HG02623 (cell line): ENCODE results near the gene SKI.
"Not testable (repeated sequence)": the region's sequence is repeated elsewhere in the genome, so short reads cannot be mapped to it uniquely, and the experiment has no call there.

Experiments used
- ATAC-seq: cut with Tn5 transposase; IDR thresholded peaks from one replicate; pipeline ENCODE4 v1.9.1; 2021; ENCODE audit warnings: moderate library complexity; ENCODE audit not compliant: unreplicated experiment

SKI gene

DNA sequence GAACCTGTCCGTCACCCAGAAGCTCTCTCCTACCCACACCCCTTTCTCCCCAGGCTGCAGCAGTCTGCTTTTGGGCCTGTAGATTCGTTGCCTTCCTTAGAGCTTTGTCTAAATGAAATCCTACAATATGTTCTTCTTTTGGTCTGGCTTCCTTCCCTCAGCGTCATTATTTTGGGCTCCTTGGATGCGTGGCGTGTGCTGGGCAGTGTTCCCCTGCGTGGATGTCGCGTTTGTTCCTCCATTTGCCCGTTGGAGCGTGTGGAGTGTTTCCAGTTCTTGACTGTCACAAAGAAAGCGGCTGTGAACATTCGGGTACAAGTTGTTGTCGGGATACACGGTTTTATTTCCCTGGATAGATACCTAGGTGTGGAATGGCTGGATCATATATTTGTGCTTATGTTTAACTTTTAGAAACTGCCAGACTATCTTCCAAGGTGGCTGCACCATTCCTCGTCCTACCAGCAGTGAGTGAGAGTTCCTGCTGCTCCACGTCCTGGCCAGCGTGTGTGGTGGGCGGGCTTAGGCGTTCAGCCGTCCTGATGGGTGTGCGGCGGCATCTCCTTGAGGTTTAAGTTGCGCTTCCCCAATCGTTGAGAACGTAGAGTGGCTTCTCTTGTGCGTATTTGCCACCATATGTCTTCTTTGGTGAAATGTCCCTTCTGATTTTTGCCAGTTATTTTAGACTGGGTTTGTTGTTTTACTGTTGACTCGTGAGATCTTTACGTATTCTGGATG lies 31.7 kb downstream of the SKI start:
- ATAC-seq: no peak

DNA sequence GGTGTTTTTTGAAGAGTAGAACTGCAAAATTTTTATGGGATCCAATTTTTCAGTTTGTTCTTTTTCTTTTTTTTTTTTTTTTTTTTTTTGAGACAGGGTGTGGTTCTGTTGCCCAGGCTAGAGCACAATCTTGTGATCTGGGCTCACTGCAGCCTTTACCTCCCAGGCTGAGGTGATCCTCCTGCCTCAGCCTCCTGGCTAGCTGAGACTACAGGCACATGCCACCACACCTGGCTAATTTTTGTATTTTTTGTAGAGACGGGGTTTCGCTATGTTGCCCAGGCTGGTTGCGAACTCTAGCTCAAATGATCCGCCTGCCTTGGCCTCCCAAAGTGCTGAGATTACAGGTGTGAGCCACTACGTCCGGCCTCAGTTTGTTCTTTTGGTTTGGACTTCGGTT lies 32.4 kb downstream of the SKI start:
- ATAC-seq: not testable (repeated sequence)

DNA sequence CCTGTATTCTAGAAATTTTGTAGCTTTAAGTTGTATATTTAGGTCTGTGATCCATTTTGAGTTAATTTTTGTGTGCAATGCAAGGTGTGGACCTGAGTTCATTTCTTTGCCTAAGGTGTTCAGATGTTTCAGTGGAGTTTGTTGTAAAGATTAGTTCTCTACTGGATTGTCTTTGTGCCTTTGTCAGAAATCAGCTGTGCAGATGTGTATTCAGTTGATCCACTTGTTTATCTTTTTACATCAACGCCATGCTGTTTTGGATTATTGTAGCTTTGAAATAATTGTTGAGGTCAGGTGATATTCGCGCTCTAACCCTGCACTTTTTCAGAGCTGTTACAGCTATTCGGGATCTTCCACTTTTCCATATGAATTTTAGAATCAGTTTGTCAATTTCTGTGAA lies 32.8 kb downstream of the SKI start:
- no peak for ATAC-seq

DNA sequence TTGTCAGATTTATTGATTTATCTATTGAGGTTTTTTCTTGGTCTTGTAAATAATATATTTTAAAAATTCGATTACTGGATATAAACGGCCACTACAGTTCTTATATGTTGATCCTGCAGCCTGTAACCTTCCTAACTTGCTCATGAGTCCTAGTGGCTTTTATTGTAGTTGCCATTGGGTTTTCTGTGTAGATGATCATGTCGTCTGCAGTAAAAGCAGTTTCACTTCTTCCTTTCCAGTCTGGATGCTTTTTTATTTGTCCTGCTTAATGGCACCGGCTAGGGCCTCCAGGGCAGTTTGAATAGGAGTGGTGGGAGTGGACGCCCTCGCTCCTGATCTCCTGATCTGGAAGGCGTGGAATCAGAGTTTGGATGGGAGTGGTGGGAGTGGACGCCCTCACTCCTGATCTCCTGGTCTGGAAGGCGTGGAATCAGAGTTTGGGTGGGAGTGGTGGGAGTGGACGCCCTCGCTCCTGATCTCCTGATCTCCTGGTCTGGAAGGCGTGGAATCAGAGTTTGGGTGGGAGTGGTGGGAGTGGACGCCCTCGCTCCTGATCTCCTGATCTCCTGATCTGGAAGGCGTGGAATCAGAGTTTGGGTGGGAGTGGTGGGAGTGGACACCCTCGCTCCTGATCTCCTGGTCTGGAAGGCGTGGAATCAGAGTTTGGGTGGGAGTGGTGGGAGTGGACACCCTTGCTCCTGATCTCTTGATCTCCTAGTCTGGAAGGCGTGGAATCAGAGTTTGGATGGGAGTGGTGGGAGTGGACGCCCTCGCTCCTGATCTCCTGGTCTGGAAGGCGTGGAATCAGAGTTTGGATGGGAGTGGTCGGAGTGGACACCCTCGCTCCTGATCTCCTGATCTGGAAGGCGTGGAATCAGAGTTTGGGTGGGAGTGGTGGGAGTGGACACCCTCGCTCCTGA lies 33.6 kb downstream of the SKI start:
- ATAC-seq: not testable (repeated sequence)

DNA sequence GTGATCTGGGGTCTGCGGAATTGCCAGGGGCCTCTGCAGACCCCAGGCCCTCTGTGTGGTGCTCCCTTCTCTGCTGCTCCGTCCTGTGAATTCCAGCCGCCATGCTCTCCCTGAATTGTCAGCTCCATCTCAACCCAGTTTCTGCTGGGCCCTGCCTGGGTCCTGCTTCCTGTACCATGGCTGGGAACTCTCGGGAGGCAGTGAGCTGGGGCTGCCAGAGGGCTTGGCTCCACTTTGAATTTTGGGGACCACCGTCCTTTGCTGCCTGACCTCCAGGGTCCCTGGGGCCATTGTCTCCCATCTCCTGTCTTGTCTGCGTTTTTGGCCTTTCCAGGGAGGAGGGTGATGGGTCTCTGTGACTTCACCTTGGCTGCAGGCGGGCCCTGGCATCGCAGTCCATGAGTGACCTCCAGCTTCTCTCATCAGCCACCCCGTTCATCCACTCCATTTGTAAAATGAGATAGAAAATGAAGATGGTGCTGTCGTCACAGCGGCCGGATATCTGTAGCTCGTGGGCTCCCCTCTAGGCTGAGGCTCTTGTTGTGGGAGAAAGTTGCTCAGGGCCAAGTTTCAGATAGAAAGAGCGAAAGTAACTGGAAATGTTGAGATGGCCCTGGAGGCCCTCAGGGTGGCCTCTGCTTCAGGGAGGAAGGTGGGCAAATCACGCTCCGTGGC lies 38.3 kb downstream of the SKI start:
- ATAC-seq: no peak

DNA sequence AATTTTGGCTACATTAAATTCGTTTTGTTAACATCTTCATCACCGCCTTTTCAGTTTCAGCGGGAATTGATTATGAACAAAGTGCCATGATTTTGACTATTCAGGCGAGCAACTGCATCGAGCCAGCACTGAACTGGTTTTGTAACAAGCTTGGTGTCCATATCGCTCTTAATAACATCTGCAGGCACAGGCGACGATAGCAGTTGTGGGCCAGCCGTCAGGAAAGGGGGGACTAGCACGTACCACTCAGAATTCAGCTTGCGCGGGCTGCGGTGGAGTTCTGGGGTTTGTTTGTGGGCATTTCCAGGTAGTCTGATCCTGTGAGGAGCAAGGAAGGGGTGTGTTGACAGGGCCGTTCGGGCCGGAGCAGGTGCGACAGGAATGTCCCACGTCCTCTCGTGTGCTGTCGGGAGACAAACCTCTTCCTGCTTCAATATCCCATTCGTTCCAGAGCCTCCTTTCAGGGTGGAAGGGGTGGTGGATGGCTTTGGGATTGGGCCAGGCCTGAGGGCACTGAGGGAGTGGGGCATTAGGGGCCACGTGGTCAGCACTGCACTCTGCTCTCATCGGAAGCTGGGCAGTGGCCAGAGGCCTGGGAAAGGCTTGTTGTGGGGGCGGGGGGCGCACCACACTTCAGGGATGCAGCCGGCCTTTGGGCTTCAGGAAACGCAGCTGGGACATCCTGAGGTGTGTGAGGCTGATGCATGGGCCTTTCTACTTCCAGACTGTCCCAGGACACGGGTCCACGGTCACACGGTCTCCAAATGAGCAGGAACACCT lies 39.1 kb downstream of the SKI start:
- no peak for ATAC-seq

DNA sequence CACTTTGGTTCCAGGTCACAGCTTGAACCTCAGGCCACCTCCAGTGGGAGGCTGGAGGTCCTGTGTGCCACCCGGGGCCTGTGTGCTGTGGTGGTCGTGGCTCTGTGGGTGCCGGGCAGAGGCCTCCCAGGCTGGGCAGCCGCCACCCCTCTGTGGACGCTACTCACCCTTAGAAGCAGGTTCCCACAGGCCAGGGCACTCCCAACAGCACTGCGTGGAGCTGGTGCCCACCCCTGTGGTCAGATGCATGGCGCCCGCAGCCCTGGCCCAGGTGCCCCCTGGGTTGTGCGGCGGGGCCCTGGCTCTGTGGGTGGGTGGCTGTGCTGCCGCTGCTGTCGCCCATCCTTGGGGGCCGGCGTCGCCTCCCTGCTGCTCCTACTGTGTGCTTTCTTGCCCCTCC lies 39.7 kb downstream of the SKI start:
- ATAC-seq: no peak

DNA sequence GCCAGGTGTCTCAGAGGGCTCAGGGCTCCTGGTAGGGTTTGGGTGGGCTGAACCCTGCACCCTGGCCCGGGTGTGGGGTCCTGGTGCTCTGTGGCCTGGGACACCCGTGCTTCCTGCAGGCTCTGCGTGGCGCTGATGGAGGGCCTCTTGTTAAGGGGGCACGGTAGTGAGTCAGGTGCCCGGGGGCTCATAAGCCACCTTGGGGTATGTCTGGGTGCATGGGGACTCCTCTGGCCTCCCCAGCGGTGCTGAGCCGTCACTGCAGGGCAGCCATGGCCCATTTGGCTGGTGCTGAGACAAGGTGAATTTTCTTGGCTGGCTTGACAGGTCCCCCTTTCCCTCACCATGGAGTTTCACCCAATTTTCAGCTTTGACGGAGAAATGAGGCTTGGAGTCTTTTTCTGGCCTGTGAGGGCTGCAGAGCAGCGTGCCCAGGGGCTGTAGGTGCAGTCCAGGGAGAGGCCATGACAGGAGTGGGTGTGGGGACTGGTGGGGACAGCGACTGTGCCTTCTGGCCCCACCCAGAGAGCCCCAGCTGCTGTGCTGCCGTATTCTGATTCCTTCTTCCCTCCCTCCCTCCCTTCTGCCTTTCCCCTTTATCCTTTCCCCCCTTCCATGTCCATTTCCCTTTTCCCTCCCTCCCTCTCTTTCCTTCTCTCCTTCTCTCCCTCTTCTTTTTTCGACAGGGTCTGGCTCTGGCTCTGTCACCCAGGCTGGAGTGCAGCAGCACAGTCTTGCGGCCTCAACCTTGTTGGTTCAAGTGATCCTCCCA lies 40.4 kb downstream of the SKI start:
- ATAC-seq: no peak

DNA sequence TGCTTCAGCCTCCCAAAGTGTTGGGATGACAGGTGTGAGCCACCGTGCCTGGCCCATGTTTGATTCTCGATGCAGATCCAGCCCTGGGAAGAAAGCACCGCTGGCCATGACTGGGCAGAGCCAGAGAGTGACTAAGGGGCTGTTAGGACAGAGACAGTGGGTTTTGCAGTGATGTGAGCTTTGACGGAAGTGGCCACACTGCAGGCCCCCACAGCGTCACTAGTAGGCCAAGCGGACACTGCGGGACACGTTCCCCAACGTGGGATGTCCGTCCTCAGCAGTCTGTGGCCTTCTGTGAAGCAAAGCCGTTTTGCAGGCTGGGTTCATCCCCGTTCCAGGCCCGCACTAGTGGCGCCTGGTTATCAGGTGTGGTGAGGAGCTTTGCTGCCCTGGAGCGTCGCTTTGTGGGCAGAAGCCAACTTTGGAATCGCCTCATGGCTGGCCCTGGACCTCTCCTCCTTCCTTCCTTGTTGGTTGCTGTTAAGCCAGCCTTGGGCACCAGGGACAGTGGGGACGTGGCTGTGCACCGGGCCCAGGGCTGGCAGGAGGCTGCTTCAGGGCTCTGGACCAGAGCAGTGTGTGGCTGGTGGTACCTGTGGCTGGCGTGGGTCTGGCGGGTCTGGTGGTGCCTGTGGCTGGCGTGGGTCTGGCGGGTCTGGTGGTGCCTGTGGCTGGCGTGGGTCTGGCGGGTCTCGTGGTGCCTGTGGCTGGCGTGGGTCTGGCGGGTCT lies 41.2 kb downstream of the SKI start:
- ATAC-seq: no peak

DNA sequence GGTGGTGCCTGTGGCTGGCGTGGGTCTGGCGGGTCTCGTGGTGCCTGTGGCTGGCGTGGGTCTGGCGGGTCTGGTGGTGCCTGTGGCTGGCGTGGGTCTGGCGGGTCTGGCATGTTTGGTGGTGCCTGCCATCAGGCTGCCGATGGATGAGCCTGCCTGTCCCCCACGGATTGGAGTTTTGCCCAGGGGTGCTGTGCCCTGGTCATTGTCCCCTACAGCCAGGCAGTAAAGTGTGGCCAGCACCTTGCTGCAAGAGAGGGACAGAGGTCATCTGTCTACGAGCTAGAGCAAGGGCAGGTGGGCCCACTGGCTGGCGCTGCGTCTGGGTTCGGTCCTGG lies 41.8 kb downstream of the SKI start:
- no peak for ATAC-seq

DNA sequence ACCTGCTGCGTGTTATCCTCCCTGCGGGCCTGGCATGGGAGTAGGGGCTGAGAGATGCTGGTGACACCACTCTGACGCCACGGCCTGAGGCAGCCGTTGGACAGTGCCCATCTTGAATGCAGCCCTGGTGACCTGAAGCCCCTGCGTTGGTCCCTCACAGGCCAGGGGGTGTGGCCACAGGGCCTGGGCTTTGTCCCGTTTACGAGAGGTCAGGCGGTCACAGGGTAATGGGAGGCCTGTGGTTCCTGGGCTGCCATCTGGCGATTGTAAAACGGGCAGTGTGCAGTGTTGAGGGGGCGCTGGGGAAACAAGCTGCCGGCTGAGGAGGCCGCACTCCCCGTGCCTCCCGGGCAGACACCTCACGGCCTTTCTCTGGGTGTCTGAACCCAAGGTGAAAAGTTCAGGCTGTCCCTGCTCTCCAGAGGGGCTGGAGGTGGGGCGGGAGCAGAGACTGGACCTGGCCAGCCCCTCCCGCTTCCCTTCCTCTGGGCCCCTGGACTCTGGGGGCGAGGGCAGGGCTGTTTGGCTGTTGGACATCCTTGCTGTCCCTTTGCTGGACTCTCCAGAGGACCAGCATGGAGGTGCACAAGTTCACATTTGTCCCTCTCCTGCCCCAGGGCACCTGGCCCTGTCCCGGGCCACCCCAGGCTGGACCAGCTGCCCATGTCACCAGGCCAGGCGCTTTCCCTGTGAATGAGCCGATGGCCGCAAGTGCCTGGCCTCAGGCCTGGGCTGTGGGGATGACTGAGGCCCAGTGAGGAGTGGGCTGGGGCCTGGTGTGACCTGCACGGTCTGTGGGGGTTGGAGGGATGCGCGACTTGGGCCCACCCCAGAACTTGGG lies 42.4 kb downstream of the SKI start:
- no peak for ATAC-seq

DNA sequence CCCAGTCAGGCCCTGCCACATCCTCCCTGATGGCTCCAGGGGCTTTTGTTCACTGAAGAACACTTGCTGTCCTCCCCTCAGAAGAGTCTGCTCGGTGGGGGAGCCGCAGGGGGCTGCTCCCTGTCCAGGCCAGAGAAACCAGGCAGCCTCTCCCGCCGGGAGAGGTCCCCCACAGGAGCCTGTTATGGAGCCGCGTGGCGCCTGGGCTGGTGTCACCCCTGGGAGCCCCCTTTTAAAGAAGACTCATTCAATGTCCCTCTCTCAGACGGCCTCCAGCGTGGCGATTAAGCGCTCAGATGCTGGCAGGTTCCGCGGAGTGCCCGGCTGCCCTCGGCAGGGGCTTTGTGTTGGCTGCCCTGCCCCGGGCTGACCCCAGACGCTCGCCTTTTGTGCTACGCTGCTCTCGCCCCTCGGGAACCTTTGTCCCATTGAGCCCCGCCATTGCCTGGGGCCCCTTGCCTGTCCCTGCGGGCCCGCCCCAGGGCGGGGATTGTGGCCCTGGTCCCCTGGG lies 43.1 kb downstream of the SKI start:
- no peak for ATAC-seq

DNA sequence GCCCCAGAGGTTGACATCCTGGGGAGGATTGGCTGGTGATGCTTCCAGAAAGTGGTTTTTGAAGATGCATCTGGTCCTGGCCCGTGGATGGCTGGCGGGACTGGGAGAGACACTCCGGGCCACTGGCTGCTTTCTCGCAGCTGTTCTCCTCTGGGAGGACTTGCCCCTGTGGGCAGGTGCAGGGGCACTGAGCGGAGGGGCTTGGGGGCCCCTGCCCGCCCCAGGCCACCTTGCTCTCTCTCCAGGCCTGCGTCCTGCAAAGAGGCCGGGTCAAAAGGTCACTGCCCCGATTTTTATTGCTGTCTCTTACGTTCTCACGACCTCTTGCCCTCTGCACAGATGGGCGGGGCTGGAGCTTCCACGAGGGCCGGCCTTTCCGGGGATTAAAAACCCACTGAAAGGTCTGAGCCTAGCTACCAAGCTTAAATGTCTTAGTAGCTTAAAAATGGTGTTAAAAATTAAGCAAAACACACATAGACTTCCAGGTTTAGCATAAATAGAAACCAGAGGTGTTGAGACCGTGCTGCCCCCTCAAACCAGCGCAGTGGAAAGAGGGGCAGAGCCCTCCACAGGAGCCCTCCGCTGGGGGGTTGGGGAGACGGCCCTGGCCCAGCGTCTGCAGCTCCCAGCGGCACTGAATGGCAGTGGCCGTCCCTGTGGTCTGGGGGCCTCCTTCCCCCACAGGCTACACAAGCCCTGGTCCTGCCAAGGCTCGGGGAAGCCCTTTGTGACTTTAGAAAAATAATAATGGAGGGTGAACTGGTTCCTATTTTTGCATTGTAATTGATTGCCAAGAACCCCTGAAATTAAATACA lies 43.9 kb downstream of the SKI start:
- no peak for ATAC-seq

DNA sequence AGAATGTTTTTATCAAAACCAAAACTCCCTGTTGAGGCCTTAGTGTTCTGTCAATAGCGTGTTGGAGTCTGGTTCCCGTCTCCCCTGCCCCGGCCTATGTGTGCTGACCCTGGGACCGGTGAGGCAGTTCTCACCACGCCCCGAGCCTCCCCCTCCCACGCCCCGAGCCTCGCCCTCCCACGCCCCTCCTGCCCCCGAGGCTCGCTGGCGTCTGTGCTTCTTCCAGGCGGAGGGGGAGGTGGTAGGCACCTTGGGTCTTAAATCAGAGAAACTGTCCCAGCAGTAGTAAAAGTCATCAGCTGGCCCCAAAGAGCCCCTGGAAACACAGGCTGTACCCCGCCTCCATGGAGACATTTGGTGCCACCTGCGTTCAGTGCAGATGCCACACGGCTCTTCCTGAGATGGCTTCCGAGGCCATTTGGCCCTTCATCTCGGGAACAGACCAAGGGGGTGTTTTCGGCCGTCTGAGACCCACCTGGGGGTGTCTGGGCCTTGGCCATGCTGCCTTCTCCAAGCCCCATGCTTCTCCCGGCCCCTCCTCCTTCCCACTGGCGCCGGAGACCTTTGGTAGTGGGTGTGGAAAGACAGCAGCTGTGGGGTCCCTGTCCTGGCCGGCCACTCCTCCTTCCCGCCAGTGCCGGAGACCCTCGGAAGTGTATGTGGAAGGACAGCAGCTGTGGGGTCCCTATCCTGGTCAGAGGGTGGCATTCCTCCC lies 44.7 kb downstream of the SKI start:
- ATAC-seq: no peak

DNA sequence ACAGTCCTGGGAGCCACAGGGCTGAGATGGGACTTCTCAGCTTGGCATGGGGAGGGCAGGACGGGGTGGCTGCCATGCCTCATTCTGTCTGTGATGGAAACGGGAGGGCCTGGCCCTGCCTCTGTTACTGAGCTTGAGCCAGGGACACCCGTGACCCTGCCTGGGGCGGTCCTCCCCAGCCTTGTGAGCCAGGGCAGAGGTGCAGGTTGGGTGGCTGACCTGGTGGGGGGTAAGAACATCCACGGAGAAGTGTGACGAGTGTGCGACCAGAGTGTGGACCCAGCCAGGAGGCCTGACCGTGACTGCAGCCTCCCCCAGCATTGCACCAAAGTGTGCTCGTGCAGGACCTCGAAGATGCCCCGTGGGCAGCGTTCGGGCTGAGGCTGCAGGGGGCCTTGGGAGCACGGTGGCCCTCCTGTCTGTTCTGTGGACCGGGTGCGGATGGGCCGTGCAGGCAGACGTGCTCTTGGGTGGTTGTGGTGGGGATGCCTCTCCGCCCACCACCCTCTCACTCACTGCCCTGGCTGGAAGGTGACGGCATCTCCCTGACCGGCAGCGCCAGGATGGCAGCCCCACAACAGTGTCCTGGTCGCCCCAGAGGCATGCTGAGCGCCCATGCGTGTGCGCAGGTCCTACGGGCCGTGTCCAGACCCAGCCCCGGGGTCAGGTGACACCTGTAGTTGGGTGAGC lies 45.4 kb downstream of the SKI start:
- ATAC-seq: no peak

DNA sequence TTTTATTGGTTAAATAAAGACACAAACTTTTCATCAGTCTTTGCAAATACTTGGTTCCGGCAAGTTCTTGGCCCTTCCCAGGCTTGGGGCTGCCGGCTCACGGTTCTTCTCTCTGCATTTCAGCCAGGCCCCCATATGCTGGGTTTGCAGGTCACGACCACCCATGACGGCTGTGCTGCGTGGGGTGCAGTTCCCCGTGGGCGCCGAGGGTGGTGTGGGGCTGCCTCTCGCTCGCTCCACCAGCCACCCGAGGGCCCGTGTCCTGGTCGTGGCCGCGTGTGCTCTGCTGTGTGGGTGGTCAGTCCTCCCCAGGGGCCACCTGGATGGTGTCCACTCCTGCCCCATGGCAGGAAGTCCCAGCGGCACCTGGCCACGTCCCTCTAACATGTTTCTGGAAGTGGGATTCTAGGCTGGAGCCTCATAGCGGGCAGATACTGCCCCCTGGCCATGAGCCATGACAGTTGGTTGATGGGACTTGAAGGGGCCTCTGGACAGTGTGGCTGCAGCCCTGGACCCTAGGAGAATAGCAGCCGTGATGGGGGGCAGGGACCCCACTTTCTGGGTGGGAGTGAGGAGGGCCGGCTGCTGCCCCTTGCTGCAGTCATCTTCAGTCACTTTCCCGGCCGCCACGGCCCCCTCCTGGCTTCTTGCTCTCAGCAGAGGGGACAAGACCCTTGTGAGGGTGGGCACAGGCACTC lies 46.3 kb downstream of the SKI start:
- ATAC-seq: no peak
